GM18502 (cell line): ENCODE data around the gene COX7A2.

Experiments used
- ATAC-seq: cut with Tn5 transposase; IDR thresholded peaks from one replicate; pipeline ENCODE4 v1.9.1; 2021; ENCODE audit warnings: mild to moderate bottlenecking; ENCODE audit not compliant: unreplicated experiment, poor library complexity

The COX7A2 gene

DNA sequence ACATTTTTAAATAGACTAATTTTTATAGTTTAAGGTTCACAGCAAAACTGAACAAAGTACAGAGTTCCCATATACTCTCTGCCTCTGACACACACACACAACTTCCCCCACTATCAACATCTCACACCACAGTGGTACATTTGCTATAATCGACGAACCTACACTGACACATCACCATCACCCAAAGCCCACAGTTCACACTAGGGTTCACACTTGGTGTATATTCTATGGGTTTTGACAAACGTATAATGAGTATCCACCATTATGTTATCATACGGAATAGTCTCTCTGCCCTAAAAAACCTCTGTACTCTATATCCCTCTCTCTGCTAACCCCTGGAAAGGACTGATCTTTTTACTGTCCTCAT is 25.4 kb upstream of the COX7A2 start:
- no peak for ATAC-seq

DNA sequence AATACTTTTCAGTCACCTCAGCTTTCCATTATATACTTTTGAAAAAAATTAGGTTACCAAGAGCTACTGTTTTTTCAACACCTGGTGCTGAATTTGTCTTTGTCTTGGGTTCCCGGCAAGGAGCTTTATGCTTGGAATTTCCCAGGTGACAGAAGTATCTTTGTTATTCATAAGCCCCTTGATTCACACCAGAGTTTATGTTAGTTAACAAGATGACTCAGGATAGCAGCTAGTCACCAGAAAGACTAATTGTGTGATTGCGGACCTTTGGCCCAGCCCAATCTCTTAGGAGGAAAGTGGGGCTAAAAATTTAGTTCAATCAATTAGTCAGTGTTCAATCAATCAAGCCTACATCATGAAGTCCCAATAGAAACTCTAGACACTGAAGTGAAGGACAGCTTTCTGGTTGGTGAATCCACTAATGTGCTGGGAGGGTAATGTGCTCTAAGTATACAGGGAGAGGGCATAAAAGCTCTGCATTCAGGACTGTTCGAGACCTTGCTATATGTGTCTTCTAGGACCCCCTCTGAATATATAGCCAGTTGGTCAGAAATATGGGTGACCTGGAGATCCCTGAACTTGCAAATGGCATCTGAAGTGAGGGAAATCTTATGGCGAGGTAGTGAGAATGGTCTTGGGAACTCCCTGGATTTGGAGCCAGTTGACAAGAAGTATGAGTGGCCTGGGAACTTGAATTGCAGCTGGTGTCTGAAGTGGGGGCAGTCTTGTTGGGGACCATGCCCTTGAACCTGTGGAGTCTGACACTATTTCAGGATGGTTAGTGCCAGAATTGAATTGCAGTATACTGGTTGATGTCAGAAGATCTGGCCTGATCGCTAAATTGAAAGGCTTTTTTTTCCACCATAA is 24.8 kb upstream of the COX7A2 start:
- no peak for ATAC-seq

DNA sequence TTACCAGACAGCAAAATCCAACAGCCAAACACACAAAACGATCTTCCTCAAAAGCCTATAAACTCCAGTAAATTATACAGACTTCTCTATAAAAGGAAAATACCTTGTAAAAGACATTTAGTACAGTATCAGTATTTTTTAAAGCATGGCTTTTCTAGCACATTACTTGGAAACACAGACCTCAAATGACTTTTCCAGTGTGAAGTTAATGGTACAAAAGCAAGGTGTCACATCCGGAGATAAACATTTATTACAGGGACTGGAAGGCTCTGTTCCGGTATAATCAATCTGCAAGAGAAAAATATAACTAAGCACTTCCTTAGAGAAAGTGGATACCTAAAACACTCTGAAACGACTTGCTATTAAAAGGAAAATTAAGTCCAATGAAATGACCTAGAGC is 23.9 kb upstream of the COX7A2 start:
- ATAC-seq, result no peak

DNA sequence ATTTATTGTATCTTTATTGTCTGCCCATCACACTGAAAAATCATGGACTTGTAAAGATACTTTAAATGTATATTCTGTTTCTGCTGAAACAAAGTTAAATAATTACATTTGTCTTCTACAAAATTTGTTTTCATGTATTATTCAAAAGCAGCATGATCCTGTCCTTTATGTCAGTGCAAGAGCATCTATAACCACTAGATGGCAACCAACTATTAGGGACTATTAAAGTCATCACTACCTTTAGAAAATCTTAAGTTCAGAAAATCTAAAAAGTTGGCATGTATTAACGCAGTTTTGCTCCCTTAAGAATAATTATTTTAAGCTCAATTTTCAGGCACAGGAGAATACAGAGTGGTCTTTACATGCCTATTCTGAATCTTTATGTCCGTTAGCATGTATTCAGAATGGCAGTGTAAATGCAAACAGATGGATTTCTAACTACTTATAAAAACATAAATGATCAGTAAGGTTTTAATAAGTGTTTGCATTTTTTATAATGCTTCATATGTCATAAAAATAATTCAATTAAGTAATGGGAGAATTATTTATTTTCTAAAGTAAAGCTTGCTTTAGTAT is 23.2 kb upstream of the COX7A2 start:
- ATAC-seq, result peak; percentile 85

DNA sequence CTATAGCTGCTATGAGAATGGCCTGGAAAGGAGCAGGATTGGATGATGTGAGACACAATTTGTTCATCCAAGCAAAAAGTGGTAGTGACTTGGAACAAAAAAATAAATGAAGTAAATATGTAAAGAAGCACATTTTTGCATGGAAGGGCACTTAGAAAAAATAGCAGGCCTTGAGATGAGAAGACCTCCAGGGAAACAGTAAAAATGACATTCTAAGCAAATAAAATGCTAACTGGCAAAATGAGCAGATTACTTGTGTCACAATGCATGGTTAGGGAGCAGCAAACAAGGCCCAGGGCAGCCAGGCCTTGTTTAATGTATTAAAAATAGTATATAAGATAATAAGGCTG is 19.8 kb upstream of the COX7A2 start:
- no peak for ATAC-seq

DNA sequence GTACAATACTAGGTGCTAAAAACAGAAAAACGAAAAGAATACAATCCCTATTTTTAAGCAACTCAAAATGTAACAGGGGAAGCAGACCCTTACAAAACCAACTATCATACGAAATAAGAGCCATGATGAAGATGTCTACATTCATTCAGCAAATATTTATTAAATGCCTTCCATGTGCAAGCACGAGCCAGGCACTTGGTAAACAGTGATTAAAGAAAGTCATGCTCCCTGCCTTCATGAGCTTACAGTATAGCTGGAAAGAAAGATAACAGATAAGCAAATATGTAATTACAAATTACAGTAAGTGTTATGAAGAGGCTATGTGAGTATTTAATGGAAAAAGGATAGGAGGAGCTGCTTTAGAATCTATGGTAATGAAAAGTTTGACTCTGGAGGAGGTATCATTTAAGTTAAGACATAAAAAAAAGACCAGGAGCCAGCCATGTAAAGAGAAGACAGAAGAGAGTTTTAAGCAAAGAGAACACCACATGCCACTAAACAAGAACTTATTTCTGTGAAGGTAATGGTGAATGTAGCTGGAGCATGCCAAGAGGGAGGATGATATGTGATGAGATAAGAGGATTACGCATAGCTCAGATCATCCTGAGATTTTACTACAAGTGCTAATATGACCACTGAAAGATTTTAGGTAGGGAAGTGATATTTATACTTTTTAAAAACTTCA is 19.3 kb upstream of the COX7A2 start:
- ATAC-seq, result no peak

DNA sequence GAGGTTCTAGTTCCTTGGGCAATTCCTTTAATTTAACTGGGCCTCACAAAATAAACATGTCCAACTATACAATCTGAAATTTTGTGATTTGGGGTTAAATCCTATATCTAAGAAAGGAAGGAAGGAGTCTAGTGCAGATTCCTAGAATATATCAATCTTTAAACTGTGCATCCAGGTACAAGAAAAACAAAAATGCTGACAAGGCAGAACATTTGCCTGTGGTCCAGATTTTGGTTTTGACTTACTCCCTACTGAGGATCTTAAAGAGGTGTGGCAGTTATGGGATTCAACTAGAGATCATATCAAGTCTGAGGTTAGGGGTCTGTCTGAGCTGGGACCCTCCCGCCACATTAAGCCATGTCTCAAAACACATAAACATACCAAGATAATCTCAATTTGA is 17.7 kb upstream of the COX7A2 start:
- no peak for ATAC-seq

DNA sequence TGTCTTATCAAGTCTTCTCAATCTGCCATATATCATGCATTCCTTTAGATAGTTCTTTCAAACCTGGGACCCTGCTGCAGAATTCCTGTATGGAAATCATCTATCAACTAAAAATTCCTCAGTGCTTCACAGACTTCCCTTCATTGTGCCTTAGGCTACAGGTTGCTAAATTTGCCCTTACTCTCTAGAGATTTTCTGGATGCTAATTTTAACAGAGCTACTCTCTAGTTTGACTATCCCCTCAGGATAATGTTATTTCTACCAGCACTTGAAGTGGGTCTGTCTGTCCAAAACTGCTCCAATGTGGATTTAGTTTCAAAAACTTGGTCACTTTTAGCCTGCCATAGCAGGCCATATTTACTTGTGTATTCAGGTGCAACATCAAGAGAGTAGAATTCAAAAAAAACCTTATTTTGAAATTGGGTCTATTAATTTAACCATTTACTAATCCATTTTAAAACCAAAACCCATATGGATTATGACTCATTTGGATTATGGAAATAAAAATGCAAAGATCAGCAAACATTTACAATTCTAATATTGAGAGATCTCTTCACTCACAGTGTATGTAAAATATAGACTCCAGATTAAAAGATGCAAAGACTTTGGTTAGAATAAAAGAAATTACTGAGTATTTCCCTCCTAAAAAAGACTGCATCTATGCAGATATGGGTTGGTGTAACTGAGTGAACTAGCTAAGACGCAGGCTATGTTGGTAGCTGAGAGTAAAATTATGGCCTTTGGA is 13.9 kb upstream of the COX7A2 start:
- no peak for ATAC-seq

DNA sequence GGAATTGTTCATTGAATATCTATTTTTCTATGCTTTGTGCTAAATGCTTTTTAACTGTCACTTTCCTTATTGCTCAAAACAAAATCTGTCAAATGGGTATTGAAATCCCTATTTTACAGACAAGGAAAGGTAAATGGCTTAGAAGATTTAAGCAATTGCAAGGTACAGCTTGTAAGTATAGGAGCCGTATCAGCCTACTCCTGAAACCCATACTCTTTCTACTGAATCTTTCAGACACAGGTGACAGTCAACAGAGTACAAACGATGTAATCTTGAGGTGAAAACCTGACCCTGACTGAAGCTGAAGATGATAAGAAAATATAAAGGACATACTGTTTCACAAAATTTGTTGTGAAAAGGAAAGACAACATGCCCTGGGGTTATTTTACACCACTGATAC is 7.0 kb upstream of the COX7A2 start:
- no peak for ATAC-seq

DNA sequence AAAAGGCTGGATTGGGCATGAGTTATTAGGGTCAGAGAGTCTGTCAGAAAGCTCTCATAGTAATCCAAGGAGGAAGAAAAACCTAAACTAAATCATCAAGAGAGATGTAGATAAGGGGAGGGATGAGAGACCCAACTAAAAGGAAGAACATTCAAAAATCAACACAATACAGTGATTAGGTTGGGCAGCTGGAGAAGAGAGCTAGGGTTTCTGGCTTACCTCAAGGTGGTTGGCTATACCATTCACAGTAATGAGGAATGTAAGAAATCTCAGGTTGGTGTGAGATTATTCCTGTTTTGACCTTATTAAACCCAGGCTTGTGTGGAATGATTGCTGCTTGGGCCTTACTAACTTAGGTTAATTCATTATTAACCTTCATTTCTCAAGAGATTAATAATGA is 6.2 kb upstream of the COX7A2 start:
- no peak for ATAC-seq

DNA sequence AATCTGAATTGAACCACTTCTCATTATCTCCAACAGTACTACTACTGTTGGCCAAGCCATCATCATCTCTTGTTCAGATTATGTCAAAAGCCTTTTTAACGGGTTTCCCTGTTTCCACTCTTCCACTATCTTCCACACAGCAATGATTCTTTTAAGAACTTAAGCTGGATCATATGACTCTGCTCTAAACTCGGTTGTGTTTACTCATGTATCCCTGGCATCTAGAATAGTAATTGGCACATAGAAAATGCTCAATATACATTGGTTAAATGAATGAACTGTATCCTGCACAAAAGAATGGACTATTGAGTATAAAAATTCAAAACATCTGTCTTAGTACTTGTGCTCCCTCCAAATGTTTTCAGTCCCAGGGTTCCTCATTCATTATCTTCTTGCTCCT is 2.8 kb upstream of the COX7A2 start:
- no peak for ATAC-seq

DNA sequence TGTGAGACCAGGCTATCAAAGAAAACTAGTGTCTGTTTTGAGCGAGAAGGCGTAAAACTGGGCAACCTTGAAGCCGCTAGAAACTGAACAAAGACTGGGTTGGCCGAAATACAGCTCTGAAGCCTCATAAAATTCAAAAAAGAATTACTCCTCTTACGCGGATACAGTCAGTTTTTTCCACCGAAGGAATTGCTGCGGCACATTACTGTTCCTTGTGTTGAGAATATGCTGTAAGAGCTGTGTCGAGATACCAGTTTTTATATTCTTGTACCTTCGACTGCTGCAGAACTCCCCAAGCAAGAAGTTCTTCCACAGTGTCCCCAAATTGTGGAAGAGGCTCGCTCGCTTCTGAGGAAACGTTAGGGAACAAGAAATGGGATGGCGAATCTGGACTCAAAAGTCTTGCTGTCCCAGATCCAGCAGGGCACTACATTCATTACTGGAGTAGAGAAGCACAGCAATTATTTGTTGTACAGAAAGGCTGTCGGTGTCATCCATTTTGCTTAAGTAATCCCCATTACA is 523 bp upstream of the COX7A2 start:
- peak; percentile 26 for ATAC-seq

DNA sequence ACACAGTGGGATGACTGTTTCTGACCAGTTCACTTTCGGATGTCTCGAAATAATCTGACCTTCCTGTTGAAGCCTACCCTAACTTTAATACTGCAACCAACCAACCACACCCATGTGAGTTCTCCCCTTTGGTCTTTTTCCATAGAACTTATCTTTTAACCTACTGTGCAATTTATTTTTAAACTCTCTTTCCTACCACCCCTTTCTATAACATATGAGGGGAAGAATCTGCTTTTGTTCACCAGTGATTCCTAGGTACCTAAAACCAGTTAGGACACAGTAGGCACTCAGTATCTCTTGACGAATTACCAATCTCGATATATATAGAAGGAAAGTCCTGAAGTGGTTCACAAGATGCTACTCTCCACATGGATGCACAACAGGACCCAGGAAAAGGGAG is 7.0 kb downstream of the COX7A2 start:
- ATAC-seq, result no peak

DNA sequence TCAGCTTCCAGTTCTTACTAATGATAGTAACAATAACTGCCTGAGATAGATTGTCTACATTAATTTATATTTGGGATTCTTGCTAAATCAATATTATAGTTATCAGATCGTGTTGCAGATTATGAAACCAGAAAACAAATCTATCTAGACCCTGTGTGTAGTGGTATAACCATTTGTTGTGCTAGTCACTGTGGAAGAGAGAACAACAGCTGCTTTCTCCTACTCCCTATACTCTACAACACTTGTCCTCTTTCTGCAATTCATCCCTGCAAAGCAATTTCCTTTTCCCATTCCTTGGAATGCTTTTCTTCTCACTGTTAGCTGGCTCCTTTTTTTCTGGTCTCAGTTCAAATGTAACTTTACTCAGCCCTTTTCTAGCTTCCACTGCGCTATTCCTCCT is 8.3 kb downstream of the COX7A2 start:
- ATAC-seq, result no peak

DNA sequence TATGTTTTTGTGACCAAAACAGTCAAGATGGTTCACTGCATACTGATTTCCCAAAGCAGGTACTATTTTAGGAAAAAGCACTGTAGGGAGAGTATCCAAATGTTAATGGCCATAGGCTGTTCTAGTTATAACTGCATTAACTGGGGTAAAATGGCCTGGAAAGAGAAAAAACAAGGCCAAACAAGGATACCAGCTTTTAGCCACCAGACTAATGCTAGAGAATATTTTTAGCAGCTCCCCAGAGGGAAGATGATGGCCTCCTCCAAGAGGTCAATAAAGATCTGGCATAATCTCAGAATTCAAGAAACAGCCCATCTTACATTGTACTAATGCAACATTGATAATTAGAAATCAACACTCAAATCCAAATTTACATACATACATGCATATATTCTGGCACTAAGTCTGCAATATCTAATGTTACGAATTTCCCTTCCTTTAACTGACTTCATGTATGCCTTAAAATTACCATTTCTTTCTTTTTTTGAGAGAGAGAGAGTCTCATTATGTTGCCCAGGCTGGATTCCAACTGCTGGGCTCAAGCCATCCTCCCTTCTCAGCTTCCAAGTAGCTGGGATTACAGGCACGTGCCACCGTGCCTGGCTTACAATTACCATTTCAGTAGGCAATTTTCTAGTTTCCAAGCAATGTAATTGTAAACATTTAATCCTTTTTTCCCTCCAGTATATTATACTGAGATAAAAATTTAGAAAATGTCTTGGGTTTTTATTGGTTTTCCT is 9.3 kb downstream of the COX7A2 start:
- no peak for ATAC-seq

DNA sequence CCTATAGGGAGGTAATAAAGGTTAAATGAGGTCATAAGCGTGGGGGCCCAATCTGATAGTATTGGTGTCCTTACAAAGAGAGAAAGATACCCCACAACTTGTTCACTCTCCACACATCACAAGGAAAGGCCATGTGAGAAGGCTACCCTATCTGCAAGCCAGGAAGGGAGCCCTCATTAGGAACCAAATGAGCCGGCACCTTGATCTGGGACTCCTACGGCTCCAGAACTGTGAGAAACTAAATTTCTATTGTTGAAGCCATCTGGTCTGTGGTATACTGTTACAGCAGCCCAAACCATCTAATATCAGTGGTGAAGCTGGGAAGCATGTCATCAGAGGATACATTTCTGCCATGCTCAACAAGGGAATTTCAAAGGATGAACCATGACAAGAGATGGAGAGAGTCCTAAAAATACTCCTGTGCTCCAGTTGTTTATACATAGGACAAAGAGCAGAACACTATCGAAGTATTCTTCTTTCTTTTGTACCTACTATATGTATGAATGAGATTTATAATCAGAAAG is 10.4 kb downstream of the COX7A2 start:
- no peak for ATAC-seq

DNA sequence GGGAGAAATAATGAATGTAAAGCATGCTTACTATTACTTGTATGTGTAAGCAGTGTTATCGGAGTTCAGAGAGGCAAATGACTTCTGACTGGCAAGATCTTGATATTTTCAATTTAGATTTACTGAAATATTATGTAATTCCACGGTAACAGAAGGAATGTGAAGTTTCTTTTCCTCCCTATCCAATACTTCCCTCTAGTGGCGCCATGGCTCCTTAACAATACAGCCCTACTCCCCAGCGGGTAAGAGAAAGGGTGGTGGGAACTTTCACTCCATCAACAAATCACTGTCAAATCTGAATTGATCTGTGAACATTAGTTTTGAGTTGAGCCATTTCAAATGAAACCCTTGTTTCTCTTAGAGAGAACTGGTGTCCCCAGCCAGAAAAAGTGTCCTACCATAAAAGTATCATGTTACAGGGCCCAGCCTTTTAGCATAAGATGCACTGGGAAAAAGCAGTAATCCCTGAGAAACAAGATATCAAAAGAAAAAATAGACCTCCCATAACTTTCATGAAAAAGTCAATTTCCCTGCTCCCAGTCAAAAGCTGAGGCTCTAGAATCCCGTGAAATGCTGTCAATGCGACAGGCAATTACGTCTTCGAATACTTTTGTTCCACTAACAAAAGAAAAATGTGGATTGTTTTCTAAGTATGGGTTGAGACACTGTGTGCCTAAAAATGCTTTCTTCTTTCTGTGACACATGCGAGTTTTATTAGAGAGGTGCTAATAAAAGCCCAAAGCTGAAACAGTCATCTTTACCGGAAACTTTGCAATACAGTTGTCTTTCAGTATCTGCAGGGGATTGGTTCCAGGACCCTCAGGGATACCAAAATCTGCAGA is 12.9 kb downstream of the COX7A2 start:
- ATAC-seq, result no peak

DNA sequence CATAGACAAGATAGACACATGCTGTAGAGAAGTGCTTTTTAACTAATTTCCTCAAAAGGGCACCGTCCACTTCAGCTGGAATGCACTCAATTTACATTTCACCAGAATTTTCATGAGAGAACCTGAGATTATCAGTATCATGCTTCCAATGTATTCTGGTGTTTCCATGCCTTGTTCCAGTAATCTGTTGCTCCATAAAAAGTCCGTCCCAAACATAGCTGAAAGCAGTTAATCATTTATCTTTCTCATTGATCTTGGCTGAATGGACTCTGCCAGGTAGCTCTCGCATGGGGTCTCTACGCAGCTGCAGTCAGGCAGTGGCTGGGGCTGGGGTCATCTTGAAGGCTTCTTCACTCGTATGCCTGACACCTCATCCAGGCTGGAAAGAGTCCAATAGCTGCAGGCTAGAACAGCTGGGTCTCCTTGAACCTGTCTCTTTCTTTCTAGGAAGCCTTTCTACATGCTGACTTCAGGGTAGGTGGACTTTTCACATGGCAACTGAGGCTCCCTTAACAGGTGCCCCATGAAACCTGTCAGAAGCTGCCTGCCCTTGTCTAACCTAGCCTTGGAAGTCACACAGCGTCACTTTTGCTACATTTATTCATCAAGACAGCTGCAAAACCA is 19.2 kb downstream of the COX7A2 start:
- ATAC-seq, result no peak

DNA sequence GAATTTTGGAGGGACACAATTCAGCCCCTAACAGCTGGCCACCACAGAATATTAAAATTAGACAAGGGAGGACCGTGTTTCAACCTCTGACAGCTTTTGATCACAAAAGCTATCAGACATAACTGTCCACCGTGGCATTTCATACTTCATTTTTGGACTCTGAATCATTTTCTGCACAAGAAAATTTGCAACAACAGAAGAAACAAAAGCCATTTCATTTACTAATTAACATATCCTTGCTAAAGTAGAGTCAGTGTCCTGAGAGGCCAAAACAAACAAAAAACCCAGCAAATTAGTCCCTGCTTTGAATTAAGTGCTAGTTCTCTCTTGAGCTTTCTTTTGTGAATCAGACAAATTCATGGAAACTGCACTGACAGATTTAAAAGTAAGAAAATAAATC is 20.2 kb downstream of the COX7A2 start:
- ATAC-seq, result no peak
